NCI-H226 (cell line): ENCODE results near the gene PC.
"Not testable (repeated sequence)": the region's sequence is repeated elsewhere in the genome, so short reads cannot be mapped to it uniquely, and the experiment has no call there.

ENCODE experiments used
- DNase-seq: peaks from one replicate; pipeline ENCODE4 v3.0.0-alpha.2; 2015

PC gene, protein sequence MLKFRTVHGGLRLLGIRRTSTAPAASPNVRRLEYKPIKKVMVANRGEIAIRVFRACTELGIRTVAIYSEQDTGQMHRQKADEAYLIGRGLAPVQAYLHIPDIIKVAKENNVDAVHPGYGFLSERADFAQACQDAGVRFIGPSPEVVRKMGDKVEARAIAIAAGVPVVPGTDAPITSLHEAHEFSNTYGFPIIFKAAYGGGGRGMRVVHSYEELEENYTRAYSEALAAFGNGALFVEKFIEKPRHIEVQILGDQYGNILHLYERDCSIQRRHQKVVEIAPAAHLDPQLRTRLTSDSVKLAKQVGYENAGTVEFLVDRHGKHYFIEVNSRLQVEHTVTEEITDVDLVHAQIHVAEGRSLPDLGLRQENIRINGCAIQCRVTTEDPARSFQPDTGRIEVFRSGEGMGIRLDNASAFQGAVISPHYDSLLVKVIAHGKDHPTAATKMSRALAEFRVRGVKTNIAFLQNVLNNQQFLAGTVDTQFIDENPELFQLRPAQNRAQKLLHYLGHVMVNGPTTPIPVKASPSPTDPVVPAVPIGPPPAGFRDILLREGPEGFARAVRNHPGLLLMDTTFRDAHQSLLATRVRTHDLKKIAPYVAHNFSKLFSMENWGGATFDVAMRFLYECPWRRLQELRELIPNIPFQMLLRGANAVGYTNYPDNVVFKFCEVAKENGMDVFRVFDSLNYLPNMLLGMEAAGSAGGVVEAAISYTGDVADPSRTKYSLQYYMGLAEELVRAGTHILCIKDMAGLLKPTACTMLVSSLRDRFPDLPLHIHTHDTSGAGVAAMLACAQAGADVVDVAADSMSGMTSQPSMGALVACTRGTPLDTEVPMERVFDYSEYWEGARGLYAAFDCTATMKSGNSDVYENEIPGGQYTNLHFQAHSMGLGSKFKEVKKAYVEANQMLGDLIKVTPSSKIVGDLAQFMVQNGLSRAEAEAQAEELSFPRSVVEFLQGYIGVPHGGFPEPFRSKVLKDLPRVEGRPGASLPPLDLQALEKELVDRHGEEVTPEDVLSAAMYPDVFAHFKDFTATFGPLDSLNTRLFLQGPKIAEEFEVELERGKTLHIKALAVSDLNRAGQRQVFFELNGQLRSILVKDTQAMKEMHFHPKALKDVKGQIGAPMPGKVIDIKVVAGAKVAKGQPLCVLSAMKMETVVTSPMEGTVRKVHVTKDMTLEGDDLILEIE

DNA sequence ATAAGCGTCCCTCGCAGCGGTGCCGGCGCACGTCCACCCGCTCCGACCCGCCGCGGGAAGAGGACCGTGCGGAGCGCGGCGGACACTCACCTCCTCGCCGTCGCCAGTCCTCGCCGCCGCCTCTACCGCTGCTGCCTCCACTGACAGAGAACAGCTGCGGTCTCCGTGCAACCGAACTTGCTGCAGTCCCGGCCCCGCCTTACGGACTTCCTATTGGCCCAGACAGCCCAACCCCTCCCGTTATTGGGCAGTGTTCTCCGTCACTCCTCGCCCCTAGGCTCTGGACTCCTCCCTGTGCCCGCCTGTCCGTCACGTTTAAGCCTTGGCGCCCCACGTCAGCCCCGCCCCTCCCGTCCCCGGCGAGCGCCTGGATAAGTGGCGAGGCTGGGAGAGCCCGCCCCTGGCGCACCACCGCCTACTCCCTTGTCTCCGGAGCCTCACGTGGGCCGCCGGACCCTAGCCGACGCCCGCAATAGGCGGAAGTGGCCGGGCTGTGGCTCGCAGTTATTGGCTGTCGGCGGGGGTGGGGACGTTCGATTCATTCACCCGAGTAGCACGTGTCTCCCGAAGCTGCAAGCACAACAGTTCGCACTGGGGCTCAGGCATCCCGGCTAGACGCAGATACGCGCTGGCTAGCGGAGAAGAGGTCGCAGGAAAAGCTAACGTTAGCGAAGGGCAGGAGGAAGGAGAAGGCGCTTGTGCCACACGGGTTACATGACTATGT is at the start of gene PC:
PC (minus strand) TSS at position 152 of the 724 bp plus-strand sequence. CDS start 86,224 bp downstream, outside the sequence.
- peak; percentile 98 for DNase-seq

DNA sequence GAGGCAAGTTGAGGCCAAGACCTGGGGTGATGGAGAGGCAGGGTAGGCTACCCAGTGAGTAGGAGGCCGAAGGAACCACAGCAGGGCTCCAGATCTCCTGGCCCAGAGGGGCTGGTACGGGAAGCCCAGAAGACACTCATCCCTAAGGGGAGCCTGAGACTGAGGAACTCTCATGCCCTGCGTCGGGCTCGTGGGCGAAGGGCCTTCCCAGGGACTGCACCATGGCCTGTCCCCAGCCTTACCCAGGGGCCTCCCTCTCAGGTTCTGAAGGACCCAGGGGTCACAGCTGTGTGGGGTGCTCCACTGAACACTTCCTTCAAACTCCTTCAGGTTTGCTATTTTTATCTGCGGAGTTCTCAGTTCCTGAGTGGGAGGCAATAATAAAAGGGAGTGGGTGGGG is 48.9 kb upstream of the PC start:
- no peak for DNase-seq

DNA sequence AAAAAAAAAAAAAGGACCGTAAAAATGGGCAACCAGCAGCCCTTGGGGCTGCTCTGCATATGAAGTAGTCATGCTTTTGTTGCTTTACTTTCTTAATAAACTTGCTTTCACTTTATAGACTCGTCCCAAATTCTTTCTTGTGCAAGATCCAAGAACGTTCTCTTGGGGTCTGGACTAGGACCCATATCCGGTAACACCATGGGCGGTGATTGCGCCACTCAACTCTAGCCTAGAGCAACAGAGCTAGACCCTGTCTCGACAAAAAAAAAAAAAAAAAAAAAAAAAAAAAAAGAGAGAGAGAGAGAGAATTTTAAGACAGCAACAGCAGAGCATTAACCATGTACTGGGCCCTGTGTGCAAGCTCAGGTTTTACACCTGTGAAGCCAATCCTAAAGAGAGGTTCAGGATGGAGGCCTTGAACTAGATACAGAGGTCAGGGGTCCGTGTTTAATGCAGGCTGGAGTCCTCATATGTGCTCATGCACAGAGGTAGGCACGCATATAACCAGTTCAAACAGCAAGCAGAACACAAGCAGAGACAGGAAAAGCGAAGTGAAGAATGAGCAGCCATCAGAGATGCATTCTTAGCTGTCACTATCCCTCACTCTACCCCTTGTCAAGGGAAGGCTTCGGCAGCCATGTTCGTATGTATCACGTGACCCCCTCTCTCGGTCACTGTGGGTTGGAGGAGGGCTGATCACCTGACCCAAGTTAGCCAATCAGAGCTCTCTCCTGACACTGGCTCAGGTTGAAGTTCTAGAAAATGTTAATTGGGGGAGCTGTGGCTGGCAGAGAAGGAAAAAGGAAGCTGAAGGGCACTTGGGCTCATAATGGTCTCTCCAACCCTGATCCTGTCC is 48.1 kb upstream of the PC start:
- no peak for DNase-seq

DNA sequence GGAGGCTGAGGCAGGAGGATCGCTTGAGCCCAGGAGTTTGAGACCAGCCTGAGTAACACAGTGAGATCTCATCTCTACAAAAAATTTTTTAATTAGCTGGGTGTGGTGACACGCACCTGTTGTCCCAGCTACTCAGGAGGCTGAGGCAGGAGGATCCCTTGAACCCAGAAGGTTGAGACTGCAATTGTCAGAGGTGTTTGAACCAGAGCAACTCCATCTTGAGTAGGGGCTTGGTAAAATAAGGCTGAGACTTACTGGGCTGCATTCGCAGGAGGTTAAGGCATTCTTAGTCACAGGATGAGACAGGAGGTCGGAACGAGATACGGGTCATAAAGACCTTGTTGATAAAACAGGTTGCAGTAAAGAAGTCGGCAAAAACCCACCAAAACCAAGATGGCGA is 47.0 kb upstream of the PC start:
- DNase-seq, result not testable (repeated sequence)

DNA sequence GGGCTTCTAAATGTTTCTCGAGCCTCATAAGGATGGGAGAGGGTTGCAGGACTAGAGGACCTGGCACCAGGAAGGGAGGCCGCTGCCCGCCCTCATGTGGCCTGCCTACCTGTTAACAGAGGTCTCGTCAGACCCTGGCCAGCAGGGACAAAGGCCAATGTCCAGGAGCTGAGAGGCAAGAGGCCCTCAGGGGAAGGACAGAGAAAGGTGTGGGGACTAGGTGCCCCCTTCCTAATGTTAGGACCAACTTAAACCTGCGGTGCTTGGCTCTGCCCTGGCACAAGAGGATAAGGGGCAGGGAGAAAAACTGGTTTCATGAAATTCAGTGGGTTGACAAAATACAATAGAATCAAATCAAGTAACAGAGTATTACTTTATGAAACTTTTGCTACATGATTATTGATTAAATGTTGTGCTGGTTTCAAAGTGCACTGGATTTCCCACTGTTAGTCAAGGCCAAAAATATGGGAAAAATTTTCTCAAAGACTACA is 44.8 kb upstream of the PC start:
- no peak for DNase-seq

DNA sequence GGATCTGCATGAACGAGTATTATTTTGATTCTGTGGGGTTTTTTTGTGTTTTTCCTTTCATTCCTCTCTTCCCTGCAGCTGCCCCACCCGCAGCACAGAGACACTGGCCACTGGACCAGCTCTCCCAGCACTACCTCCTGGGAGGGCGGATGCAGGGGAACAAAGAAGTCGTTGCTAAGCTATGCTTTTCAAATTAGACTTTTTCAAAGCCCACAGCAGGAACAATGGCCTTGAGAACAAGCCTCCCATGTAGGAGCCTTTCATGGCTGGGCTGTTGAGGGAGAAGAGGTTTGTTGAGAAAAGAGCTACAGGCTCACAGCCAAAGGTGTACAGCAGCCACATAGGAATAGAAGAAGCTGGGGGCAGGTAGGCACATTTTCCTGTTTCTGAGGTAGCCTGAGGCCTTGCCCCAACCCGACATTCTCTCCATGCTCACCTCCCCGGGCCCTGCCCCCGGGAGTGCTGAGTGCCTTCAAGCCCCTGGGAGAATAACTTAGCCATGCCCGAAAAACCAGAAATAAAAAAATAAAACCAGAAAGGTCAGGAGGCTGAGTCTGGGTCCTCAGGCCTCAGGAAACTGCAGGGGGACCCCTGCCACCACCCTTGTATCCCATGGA is 44.2 kb upstream of the PC start:
- no peak for DNase-seq

DNA sequence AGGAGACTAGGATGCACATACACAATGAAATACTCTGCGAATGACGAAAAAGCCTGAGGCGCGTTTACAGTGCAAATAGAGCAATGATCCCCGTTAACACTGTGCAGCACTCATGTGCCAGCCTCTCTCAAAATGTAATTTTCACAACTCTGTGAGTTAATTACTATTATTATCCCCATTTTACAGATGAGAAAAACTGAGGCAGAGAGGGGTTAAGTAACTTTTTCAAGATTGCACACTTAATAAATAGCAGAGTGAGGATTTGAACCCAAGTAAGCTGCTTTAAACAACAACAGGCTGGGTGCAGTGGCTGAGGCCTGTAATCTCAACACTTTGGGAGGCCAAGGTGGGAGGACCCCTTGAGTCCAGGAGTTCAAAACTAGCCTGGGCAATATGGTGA is 43.1 kb upstream of the PC start:
- DNase-seq, result no peak

DNA sequence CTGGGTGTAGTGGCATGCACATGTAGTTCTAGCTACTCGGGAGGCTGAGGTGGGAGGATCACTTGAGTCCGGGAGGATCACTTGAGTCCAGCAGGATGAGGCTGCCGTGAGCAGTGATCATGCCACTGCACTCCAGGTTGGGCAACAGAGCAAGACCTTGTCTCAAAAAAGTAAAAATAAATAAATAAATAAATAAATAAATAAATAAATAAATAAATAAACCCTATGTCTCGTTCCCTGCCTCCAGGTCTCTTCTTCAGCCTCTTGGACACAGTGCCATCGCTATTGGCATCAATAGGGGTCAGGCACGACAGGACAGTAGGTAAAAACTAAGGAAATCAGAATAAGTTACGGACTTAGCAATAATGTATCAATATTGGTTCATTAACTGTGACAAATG is 41.4 kb upstream of the PC start:
- DNase-seq, result no peak

DNA sequence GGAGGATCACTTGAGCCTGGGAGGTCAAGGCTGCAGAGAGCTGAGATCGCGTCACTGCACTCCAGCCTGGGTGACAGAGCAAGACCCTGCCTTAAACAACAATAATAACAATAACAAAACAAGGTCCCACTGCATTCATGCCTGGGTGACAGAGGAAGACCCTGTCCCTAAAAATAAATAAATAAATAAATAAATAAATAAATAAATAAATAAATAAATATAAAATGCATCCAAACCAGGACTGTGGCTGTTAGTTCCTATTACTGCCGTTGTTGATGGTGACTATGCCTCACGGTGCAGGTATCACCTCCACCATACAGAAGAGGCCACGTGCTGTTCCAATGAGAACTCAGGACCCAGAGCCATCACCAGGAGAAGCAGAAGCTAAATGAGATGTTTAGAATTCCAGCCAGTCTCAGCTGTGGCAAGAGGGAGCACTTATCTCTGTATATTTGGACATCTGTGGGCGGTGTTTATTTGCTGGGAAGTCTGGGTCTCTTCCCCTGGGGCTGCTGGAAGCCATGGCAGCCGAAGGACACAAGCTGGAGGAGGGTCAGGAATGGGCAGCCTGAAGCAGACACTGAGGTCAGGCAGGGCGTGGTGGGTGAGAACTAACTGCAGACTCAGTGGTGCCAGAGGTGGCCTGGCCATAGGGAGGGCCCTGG is 38.6 kb upstream of the PC start:
- DNase-seq, result peak; percentile 26

DNA sequence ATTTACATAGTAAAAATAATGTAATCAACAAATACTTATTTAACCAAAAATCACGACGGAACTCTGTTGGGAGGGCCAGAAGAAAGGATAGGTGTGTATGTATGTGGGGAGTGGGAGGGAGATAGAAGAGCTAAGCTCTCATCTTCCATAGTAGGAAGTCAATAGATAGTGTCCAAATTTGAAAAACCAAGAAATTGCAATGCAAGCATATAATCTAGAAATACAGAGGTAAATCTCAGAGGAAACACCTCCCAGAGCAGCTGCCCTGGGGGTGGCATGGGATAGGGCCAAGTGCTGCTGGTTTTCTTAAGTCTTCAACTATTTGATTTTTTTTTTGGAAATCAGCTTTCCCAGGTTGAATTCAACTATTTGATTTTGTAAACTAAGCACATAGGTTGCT is 33.9 kb upstream of the PC start:
- no peak for DNase-seq

DNA sequence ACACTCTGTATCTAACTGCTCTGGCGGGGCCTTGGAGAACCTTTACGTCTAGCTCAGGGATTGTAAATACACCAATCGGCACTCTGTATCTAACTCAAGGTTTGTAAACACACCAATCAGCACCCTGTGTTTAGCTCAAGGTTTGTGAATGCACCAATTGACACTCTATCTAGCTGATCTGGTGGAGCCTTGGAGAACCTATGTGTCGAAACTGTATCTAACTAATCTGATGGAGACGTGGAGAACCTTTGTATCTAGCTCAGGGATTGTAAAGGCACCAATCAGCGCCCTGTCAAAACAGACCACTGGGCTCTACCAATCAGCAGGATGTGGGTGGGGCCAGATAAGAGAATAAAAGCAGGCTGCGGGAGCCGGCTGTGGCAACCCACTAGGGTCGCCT is 31.2 kb upstream of the PC start:
- DNase-seq, result not testable (repeated sequence)

DNA sequence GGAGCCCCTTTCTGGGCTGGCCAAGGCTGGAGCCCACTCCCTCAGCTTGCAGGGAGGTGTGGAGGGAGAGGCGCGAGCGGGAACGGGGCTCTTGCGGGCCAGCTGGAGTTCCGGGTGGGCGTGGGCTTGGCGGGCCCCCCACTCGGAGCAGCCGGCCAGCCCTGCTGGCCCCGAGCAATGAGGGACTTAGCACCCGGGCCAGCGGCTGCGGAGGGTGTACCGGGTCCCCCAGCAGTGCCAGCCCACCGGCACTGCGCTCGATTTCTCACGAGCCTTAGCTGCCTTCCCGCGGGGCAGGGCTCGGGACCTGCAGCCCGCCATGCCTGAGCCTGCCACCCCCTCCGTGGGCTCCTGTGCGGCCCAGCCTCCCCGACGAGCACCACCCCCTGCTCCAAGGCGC is 30.6 kb upstream of the PC start:
- DNase-seq, result not testable (repeated sequence)

DNA sequence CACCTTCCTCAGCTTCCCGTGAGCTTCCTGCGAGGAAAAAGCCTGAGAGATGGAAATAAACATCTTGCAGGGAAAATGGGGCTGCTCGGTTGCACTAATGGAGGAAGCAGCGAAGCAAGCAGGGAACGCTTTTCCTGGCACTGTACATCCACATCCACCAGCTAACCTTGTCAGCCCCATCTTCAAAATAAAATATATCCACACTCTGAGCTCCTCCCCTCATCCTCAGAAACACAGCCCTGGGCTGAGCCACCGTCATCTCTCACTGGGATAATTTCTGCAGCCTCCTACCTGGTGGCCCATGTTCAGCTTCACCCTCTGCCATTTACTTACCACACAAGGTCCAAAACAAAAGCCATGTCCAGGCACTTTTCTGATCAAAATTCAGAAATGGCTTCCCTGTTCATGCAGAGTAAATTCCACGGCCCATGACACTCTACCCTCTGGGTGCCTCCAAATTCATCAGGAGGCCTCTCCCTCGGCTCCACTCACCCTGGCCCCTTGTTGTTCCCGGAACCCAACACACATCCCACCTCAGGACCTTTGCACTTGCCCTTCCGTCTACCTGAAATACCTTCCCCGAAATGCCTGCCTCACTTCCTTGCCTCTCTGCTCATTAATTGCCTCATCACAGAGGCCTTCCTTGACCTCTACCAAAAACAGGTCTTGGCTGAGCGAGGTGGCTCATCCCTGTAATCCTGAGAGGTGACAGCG is 29.9 kb upstream of the PC start:
- DNase-seq, result no peak

DNA sequence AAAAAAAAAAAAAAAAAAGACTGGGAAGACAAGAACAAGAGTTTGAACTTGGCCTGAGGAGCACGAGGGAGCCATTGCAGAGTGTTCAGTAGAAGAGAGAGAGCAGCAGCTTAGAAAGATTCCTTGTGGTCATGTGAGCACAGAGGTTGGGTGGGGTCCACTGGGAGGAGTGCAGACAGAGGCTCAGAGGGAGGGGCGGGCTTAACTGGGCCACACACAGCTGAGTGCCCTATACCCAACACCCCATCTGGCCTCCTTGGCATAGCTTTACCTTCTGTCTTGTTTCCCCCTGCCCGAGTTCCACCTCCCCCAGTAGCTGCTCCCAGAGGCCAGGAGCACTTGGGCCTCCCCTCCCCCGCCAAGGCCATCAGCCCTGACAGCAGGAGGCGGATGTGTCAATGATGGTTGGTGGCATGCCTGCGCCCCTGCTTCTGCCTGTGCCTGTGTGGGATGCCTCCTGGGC is 29.0 kb upstream of the PC start:
- no peak for DNase-seq

DNA sequence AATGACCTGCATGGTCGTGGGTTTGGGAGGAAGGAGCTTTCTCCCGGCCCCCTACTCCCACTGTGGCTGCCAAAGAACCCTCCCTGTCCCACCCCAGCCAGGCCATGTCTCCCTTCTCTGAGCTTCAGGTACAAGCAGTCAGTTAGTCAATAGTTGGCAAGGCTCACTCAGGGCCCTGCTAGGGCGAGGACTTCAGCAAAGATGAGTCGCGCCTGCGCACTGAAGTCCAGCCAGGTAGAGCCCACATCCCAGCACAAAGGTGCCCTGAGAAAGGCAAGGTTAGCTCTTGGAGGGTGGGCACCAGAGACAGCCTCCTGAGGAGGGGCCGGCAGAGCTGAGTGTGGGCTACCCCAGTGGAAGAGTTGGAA is 28.0 kb upstream of the PC start:
- DNase-seq, result no peak

DNA sequence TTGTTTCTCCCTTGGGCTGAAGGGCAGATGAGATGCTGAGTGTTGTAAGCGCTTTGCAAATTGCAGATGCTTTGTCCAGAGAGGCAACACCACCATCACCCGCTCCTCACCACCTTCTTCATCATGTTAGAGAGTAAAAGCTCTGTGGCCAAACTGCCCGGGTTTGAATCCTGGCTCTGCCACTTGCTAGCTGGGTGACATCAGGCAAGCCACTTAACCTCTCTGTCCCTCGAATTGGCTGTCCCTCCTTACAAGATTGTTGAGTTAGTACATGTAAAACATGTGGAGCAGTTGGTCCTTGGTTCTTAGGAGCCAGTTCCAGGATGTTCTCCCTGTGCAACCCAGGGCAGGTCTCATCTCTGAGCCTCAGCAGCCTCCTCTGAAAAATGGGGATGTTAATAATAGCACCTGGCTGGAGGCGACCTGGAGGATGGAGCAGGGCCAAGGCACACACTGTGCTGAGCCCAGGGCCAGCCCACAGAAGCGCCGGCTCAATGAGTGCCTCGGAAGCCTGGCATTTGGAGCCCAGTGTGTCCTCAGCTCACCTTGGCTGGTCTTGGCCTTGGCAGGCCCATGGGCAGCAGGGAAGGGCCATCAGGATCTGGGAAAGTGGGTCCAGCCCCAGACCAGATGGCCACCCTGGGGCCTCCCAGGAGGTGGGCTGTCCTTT is 27.5 kb upstream of the PC start:
- no peak for DNase-seq

DNA sequence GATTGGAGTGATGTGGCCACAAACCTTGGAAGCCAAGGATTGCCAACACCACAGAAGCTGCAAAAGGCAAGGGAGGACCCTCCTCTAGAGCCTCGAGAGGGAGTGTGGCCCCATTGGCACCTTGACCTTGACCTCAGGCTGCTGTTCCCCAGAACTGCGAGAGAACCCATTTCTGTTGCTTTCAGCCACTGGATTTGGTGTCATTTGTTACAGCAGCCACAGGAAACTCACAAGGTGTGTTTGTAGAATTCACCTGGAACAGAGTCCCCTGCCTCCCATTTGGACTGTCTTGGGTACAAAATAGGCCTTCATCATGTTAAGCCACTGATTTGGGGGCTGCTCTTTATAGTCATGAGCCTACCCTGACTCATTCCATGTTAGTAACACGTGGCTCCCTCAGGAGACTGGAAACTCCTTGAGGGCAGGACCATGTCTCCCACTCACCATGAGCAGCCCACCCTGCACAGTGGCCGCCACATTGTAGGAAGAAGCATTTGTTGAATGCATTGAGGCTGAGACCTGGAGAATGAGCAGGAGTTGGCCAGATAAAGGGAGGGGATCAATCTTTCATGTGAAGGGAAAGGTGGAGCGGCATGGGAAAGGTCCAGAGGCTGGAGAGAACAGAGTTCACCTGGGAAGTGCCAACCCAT is 25.2 kb upstream of the PC start:
- DNase-seq, result no peak

DNA sequence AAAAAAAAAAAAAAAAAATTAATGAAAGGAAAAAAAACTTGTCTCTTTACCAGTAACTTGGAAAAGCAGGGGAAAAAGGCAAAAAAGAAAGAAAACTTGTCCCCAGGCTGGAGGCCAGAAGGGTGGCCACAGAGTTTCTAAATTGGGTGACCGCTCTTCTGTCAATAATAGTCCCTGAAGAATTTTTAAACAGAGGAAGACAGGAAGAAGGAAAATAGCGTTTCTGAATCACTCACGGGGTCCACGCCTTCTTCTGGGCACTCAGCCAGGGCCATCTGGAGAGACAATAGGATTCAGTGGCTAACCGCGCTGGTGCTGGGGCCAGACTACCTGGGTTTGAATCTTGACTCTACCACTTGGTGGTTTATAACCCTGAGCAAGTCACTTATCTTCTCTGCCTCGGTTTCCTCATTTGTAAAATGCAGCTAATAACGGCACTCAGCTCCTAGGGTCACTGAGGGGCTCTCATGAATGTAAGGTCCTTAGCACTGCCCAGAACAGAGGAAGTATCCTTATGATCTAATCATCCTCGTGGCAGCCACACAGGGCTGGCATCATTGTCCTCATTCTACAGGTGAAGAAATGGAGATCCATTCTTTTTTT is 23.9 kb upstream of the PC start:
- peak; percentile 73 for DNase-seq
